ENCODE results near the gene PDIA5. TPM values are rescaled to one million over a fixed set of nuclear protein-coding genes. Genes with fewer than 3 reads are reported as not detected.

Gene PDIA5
- total RNA-seq, 1 donor = 54.3 TPM

GRCh38 chr3:123020709-123021108, 46.1 kb upstream of the PDIA5 start:
- TF ChIP-seq CTCF (IDR thresholded peaks at IDR 0.05; ENCODE audit: extremely low read depth, low read depth, low read length) = no peak
- Histone ChIP-seq H4K20me1 (ENCODE audit: insufficient read depth, low read length) (no peaks in the 10 kb centered on the region), H3K27me3 (ENCODE audit: insufficient read depth, low read length) (peaks cover 93% of the 10 kb centered on the region), H2AFZ (ENCODE audit: low read length) (no peak overlapping the region), H3K9me3 (ENCODE audit: low read depth, low read length) (no peaks in the 10 kb centered on the region), H3K79me2 (ENCODE audit: insufficient read depth, low read length) (no peaks in the 10 kb centered on the region), H3K36me3 (ENCODE audit: insufficient read depth, low read length) (no peaks in the 10 kb centered on the region), H3K27ac (ENCODE audit: low read depth, low read length) (no peak overlapping the region), H3K4me3 (ENCODE audit: insufficient read depth, low read length) (no peak overlapping the region), H3K4me1 (ENCODE audit: insufficient read depth, low read length) (no peaks in the 10 kb centered on the region), H3K4me2 (ENCODE audit: insufficient read depth, low read length) (no peak overlapping the region)
- no peak for DNase-seq (ENCODE audit: insufficient read length, low spot score, missing footprints)

- H3K79me2 ChIP-seq (ENCODE audit: insufficient read depth, low read length) = no peaks in the 10 kb centered on the region
- no peak overlapping the region for H3K4me2 ChIP-seq (ENCODE audit: insufficient read depth, low read length)
- H3K27ac ChIP-seq (ENCODE audit: low read depth, low read length) = no peak overlapping the region
- H3K27me3 ChIP-seq (ENCODE audit: insufficient read depth, low read length) = peaks cover 94% of the 10 kb centered on the region
- H3K4me3 ChIP-seq (ENCODE audit: insufficient read depth, low read length) = no peak overlapping the region
- no peak for TF ChIP-seq CTCF (IDR thresholded peaks at IDR 0.05; ENCODE audit: extremely low read depth, low read depth, low read length)
- H3K4me1 ChIP-seq (ENCODE audit: insufficient read depth, low read length) = no peaks in the 10 kb centered on the region
- H4K20me1 ChIP-seq (ENCODE audit: insufficient read depth, low read length) = no peaks in the 10 kb centered on the region
- DNase-seq (ENCODE audit: insufficient read length, low spot score, missing footprints) = no peak
- no peak overlapping the region for H2AFZ ChIP-seq (ENCODE audit: low read length)
- no peaks in the 10 kb centered on the region for H3K9me3 ChIP-seq (ENCODE audit: low read depth, low read length)
- H3K36me3 ChIP-seq (ENCODE audit: insufficient read depth, low read length) = no peaks in the 10 kb centered on the region
Observed at GRCh38 chr3:123021388-123021787, 45.4 kb upstream of the PDIA5 start.

- no peak overlapping the region for H2AFZ ChIP-seq (ENCODE audit: low read length)
- DNase-seq (ENCODE audit: insufficient read length, low spot score, missing footprints) = no peak
- no peak overlapping the region for H3K27ac ChIP-seq (ENCODE audit: low read depth, low read length)
- no peaks in the 10 kb centered on the region for H4K20me1 ChIP-seq (ENCODE audit: insufficient read depth, low read length)
- peaks cover 97% of the 10 kb centered on the region for H3K27me3 ChIP-seq (ENCODE audit: insufficient read depth, low read length)
- peaks cover 2% of the 10 kb centered on the region for H3K4me1 ChIP-seq (ENCODE audit: insufficient read depth, low read length)
- no peaks in the 10 kb centered on the region for H3K79me2 ChIP-seq (ENCODE audit: insufficient read depth, low read length)
- H3K4me2 ChIP-seq (ENCODE audit: insufficient read depth, low read length) = no peak overlapping the region
- no peak for TF ChIP-seq CTCF (IDR thresholded peaks at IDR 0.05; ENCODE audit: extremely low read depth, low read depth, low read length)
- H3K9me3 ChIP-seq (ENCODE audit: low read depth, low read length) = no peaks in the 10 kb centered on the region
- no peak overlapping the region for H3K4me3 ChIP-seq (ENCODE audit: insufficient read depth, low read length)
- no peaks in the 10 kb centered on the region for H3K36me3 ChIP-seq (ENCODE audit: insufficient read depth, low read length)
Observed at GRCh38 chr3:123021996-123022510, 44.8 kb upstream of the PDIA5 start.

DNA sequence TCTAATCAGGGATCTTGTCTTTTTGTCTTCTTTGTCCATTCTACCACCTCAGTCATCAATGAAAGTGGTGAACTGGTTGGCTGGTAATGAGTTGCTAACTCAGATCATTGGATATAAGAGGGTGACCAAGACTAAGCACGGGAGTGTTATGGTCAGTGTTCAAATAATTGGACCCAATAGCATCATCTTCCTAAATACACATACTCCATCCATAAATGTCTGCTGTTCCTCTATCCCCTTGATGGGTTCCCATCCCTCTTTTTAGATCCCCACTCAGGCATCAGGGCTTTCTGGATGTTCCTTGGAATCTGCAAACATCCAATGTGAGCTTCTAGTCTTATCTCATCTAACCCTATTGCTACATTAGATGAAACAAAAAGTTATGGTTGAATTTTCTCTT, 42.8 kb upstream of the PDIA5 start:
- Histone ChIP-seq H3K4me1 (ENCODE audit: insufficient read depth, low read length) (peaks cover 17% of the 10 kb centered on the region), H3K79me2 (ENCODE audit: insufficient read depth, low read length) (no peaks in the 10 kb centered on the region), H3K27ac (ENCODE audit: low read depth, low read length) (no peak overlapping the region), H4K20me1 (ENCODE audit: insufficient read depth, low read length) (peaks cover 2% of the 10 kb centered on the region), H3K27me3 (ENCODE audit: insufficient read depth, low read length) (peaks cover 98% of the 10 kb centered on the region), H3K4me3 (ENCODE audit: insufficient read depth, low read length) (no peak overlapping the region), H3K4me2 (ENCODE audit: insufficient read depth, low read length) (no peak overlapping the region), H2AFZ (ENCODE audit: low read length) (no peak overlapping the region), H3K9me3 (ENCODE audit: low read depth, low read length) (no peaks in the 10 kb centered on the region), H3K36me3 (ENCODE audit: insufficient read depth, low read length) (no peaks in the 10 kb centered on the region)
- no peak for TF ChIP-seq CTCF (IDR thresholded peaks at IDR 0.05; ENCODE audit: extremely low read depth, low read depth, low read length)
- no peak for DNase-seq (ENCODE audit: insufficient read length, low spot score, missing footprints)

Measured in osteoblast (primary cell).